GM18526 (cell line): ENCODE measurements around the gene CDK15.

ENCODE experiments used
- POLR2A ChIP-seq: IDR thresholded peaks from 3 replicates; pipeline ENCODE4 v1.6.1; 2011; ENCODE audit not compliant: insufficient read length; ENCODE audit errors: extremely low read depth

Gene CDK15

DNA sequence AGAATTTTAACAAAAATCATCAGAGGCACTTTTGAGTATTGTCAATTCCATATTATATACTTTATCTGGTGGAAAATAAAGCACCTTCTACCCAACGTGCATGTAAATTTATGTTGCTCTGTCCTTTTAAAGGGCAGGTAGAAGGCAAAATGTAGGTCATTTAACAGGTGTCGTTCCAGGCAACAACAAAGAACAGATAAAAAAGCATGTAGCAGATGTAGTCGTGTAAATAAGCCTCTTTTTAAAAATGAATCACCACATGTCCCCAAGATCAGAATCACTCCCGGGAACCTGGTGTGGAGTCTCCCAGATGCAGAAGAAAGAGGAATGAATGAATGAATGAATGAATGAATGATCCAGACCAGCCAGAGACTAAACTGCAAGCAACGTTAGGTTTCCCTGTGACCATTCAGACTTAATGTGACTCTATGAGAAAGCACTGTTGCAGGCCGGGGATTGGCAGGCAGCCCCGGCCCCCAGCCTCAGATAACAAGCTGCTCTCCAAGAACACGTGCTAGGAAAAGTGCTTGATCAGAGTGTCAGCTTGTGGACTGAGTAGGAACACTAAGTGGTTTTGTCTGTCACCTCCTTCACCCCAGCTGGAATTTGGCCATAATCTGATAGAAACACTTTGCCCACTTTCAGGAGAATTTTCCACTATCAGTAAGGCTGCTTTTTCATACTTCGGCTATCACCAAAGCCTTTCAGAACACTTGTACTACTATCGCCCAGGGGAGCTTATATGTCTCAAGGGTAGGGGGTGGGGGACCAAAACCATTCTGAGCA, 100.6 kb downstream of the CDK15 start:
- TF ChIP-seq POLR2A = no peak

- no peak for TF ChIP-seq POLR2A
These were observed 101.2 kb downstream of the CDK15 start for GRCh38 chr2:201907563-201907881.

DNA sequence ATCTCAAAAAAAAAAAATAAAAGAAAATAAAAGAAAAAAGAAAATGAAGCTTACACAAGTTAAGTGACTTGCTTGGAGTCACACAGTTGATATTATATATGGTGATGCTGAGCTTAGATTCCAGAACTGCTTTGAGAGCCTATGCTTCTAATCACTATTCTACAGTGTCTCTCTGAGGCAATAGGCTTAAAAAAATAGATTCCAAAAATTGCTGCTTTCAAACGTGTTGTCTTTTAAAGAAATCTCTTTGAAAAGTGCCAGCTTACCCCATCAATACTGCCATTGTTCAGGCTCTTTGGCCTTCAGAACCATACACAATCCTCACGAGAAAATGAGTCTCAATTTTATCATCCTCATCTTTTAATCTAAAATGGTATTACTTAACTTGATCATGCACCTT, 102.6 kb downstream of the CDK15 start:
- TF ChIP-seq POLR2A = no peak

DNA sequence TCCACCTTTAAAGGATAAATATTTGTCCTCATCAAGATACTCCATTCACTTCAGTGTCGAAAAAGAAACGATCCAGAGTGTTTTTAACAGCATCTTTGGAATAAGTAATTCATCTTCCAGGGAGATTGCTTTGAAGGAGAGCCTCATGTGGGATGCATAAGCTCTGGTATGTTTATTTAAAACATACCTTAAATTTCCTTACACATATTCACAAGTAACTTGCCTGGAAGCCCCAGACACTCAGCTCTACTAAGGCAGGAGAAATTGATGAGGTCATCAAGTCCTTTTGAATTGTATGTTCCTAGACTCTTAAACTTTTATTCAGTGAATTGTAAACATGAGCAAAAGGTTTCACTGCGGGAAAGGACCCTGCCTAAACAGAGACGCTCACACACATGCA, 103.0 kb downstream of the CDK15 start:
- TF ChIP-seq POLR2A = no peak

DNA sequence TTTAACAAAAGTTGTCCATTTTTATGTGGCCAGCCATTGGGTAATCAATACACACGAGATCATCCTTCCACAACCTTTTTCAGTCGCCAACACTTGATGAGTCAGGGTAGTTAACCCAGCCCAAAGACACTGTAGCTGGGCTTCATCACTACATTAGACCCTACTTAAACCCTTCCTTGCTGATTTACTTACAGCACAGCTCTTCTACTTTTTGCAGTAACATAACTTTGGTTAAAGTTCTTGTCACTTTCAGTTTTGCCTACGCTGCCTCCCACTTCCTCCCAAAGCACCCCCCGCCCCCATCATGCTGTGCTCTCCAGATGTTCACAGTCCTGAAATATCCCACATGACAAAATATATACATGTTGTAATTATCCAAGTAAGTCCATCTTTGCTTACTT, 103.6 kb downstream of the CDK15 start:
- no peak for TF ChIP-seq POLR2A

DNA sequence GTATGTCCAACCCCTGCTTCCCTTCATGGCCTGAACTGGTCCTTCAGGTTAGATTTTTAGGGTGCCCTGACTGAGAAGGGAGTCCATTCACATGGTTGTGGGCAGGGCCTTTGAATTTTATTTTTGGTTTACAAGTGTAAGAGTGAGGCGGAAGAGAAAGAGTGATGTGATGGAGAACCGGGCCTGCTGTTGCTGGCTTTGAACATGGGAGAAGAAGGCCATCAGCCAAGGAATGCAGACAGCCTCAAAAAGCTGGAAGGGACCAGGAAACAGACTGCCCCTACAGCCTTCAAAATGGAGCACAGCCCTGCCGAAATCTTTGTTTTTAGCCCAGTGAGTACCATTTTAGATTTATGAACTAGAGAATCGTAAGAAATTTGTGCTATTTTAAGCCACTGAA, 105.0 kb downstream of the CDK15 start:
- TF ChIP-seq POLR2A = no peak

DNA sequence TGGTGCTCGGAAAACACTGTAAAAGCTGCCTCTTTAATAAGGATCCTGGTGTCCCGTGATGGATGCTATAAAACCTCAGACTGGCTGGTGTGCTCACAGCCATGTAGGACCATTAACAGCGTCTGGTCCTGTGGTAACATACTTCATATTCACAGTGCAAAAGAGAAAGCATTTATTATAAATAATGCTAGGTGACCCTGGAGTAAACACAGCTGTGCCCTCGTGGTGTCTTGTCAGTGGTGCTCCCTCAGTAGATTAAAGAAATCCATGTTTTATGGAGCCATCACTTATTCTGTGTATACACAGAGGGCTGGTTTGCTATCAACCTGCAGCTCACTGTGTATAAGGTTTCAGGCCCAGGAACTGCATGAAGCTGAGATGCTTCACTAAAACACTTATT, 106.9 kb downstream of the CDK15 start:
- no peak for TF ChIP-seq POLR2A

- no peak for TF ChIP-seq POLR2A
These were observed 109.1 kb downstream of the CDK15 start for GRCh38 chr2:201915446-201915845.

DNA sequence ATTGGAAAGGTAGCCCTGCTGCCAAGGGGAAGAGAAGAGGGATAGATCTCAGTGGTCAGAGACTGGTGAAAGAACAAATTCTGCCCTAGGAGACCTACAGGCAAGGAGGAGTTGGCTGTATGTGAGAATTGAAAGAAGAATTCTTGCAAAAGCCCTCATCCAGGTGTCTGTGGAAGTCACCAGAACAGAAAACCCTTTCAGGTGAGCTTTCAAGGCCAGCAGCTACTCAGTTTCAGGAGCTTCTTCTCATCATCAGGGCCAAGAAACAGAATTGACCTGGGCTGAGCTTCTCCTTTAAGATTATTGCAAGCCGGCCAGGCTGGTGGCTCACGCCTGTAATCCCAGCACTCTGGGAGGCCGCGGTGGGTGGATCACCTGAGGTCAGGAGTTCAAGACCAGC, 110.2 kb downstream of the CDK15 start:
- no peak for TF ChIP-seq POLR2A

DNA sequence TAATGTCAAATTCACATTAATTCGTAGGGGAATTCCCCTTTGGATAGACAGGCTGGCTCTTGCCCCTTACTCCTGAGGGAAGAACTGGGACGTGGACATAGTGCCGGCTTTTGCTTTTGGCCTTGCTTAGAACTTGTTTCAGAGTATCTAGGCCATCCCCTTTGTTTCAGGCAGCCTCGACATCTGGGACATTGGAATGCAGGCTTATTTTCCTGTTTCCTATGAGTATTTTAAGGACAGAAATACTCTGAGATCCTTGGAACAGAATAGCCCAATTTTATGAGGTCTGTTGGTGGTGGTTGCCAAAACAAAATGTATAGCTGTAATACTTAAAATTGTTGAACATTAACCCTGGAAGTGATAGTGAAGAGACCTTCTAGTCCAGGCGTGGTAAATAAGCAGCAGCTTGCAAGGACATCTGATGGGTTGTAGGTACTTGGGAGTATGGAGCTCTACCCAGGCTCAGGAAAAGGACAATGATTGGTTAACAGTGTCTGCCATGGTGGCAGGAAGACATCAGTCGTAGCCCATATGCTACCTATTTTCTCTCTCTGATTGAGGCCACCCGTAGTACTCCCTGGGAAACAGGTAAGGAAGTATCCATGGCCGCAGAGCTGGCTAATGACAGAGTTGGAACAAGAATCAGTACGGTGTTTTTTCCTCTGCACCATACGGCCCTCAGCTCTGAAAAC, 112.4 kb downstream of the CDK15 start:
- TF ChIP-seq POLR2A = no peak

DNA sequence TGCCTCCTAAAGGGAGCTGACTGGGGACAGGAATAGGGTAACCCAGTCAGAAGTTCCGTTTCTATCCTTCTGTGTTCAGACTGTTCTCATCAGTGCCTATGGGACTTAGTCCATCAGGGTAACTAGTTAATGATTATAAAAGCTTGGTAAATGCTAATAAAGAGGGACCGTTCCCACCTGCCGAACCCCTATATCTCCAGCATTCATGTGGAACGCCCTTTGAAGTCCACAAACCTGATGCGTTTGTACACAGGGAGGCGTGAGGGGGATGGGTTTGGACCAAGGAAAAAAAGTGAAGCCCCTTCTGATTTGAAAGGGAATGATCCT, 112.9 kb downstream of the CDK15 start:
- TF ChIP-seq POLR2A = no peak

GRCh38 chr2:201923436-201924328, 117.3 kb downstream of the CDK15 start:
- no peak for TF ChIP-seq POLR2A

GRCh38 chr2:201924453-201924852, 118.1 kb downstream of the CDK15 start:
- no peak for TF ChIP-seq POLR2A

GRCh38 chr2:201925056-201925455, 118.7 kb downstream of the CDK15 start:
- TF ChIP-seq POLR2A = no peak

GRCh38 chr2:201926067-201926466, 119.7 kb downstream of the CDK15 start:
- no peak for TF ChIP-seq POLR2A

- TF ChIP-seq POLR2A = no peak
These were observed 122.0 kb downstream of the CDK15 start for GRCh38 chr2:201928363-201928762.
